OCI-LY7 (cell line): ENCODE results near the gene CHMP1A. TPM values are rescaled to one million over a fixed set of nuclear protein-coding genes. Genes with fewer than 3 reads are reported as not detected.

Source experiments
- BruUV-seq: library from RNA; stranded (reverse); fragments of 400-500 nt; replicated peaks from 2 replicates; lab custom pipeline; 2021; lab: Mats Ljungman, UMichigan
- CTCF ChIA-PET: fragments of 300-600 bp; sonication (Branson Sonifier 250); formaldehyde crosslinking; loops from one replicate; lab custom pipeline; 2022; ENCODE audit warnings: antibody characterized with exemption; ENCODE audit not compliant: unreplicated experiment; lab: Charles Lee
- POLR2A ChIA-PET: fragments of 300-600 bp; sonication (Branson Sonifier 250); formaldehyde crosslinking; loops from one replicate; lab custom pipeline; 2022; ENCODE audit warnings: antibody characterized with exemption; lab: Charles Lee
- DNase-seq: peaks from one replicate; pipeline ENCODE4 v3.0.0-alpha.2; 2015; ENCODE audit warnings: low spot score
- H2AFZ ChIP-seq: fragments of 200-600 bp; sonication (generic), shearing (Covaris generic); 2 replicates; pipeline ENCODE4 v1.6.1; 2014; ENCODE audit warnings: mild to moderate bottlenecking, antibody characterized with exemption, low read length, moderate library complexity
- H3K27ac ChIP-seq: fragments of 200-600 bp; sonication (generic); 2 replicates; pipeline ENCODE4 v1.5.1; 2014; ENCODE audit warnings: mixed run types, low read depth, mild to moderate bottlenecking, moderate library complexity, low read length, inconsistent platforms; ENCODE audit not compliant: poor library complexity, severe bottlenecking
- H3K36me3 ChIP-seq: fragments of 200-600 bp; sonication (generic); 2 replicates; pipeline ENCODE4 v1.6.1; 2014; ENCODE audit warnings: mild to moderate bottlenecking, antibody characterized with exemption, low read length, moderate library complexity, mixed read lengths; ENCODE audit not compliant: insufficient read depth
- H3K4me1 ChIP-seq: fragments of 200-600 bp; sonication (generic); 2 replicates; pipeline ENCODE4 v1.5.1; 2014; ENCODE audit warnings: mild to moderate bottlenecking, low read length; ENCODE audit not compliant: insufficient read depth, poor library complexity, severe bottlenecking
- H3K4me2 ChIP-seq: fragments of 200-600 bp; sonication (generic); 2 replicates; pipeline ENCODE4 v1.6.1; 2014; ENCODE audit warnings: mild to moderate bottlenecking, low read length
- H3K4me3 ChIP-seq: fragments of 200-600 bp; sonication (generic); 2 replicates; pipeline ENCODE4 v1.5.1; 2014; ENCODE audit warnings: mild to moderate bottlenecking, low read depth, low read length; ENCODE audit not compliant: poor library complexity, severe bottlenecking
- H3K79me2 ChIP-seq: fragments of 200-600 bp; sonication (generic); 2 replicates; pipeline ENCODE4 v1.6.1; 2016; ENCODE audit warnings: low read depth, mild to moderate bottlenecking, low read length, moderate library complexity, mixed read lengths; ENCODE audit not compliant: insufficient read depth
- H3K9me2 ChIP-seq: fragments of 200-600 bp; sonication (generic); 2 replicates; pipeline ENCODE4 v1.6.1; 2016; ENCODE audit warnings: mild to moderate bottlenecking, low read length, mixed read lengths; ENCODE audit not compliant: insufficient read depth
- H3K9me3 ChIP-seq: fragments of 200-600 bp; sonication (generic); 2 replicates; pipeline ENCODE4 v1.6.1; 2014; ENCODE audit warnings: mild to moderate bottlenecking, mixed run types, low read length, mixed read lengths
- H4K20me1 ChIP-seq: fragments of 200-600 bp; sonication (generic); 2 replicates; pipeline ENCODE4 v1.6.1; 2014; ENCODE audit warnings: mild to moderate bottlenecking, antibody characterized with exemption, low read length, moderate library complexity, mixed read lengths; ENCODE audit not compliant: insufficient read depth
- EZH2phosphoT487 ChIP-seq: fragments of 200-600 bp; sonication (generic); IDR thresholded peaks from 2 replicates; pipeline ENCODE4 v1.6.1; 2018; ENCODE audit warnings: low read depth, borderline replicate concordance, mild to moderate bottlenecking, mixed run types, antibody characterized with exemption, low read length, moderate library complexity, mixed read lengths
- intact Hi-C: fragments of 100-400 bp; cut with micrococcal nuclease; formaldehyde crosslinking; loops from one replicate; pipeline ENCODE4 v1.10.0; 2022; ENCODE audit not compliant: unreplicated experiment
- total RNA-seq, 2 experiments: library from RNA; depleted of rRNA in 1 of 2; stranded (reverse); fragments of >200 nt in 1 of 2; shearing (Covaris generic) in 1 of 2; gene quantifications; 2 replicates each; pipeline ENCODE4 v1.2.3, GENCODE V29; 2014 to 2022
- TF ChIP-seq, protein P1 (sequence below): fragments of 200-600 bp; sonication (generic); conservative IDR thresholded peaks from 2 replicates; pipeline ENCODE4 v1.5.1; 2014; ENCODE audit warnings: mild to moderate bottlenecking, antibody characterized with exemption, low read length, moderate library complexity, mixed read lengths

CHMP1A gene
- total RNA-seq, 2 experiments from 2014 or later = 53.1 to 76.2 TPM

GRCh38 chr16:89656435-89657121 lies 930 bp downstream of the CHMP1A start:
- H3K9me2 ChIP-seq = no peaks in the 10 kb centered on the region
- H4K20me1 ChIP-seq = no peaks in the 10 kb centered on the region
- TF ChIP-seq, protein P1, sequence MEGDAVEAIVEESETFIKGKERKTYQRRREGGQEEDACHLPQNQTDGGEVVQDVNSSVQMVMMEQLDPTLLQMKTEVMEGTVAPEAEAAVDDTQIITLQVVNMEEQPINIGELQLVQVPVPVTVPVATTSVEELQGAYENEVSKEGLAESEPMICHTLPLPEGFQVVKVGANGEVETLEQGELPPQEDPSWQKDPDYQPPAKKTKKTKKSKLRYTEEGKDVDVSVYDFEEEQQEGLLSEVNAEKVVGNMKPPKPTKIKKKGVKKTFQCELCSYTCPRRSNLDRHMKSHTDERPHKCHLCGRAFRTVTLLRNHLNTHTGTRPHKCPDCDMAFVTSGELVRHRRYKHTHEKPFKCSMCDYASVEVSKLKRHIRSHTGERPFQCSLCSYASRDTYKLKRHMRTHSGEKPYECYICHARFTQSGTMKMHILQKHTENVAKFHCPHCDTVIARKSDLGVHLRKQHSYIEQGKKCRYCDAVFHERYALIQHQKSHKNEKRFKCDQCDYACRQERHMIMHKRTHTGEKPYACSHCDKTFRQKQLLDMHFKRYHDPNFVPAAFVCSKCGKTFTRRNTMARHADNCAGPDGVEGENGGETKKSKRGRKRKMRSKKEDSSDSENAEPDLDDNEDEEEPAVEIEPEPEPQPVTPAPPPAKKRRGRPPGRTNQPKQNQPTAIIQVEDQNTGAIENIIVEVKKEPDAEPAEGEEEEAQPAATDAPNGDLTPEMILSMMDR = no peak
- no peak for TF ChIP-seq EZH2phosphoT487
- H3K4me3 ChIP-seq = peak overlapping the region; percentile 98
- no peaks in the 10 kb centered on the region for H3K9me3 ChIP-seq
- H3K36me3 ChIP-seq = peaks cover 32% of the 10 kb centered on the region
- H3K4me2 ChIP-seq = peak overlapping the region; percentile 97
- intact Hi-C loops = loop anchor here (5.0 kb wide), 2 partner anchors 94 to 1004 kb away; partner anchors contain the start of genes CYBA and RPL13
- H3K4me1 ChIP-seq = peaks cover 13% of the 10 kb centered on the region
- H2AFZ ChIP-seq = no peak overlapping the region
- DNase-seq = no peak
- H3K27ac ChIP-seq = no peak overlapping the region
- BruUV-seq = no TSS peak
- ChIA-PET POLR2A (no interaction called here), CTCF (interaction anchor here (0.6 kb wide), 1 partner anchor 85 kb away, joined by 3 read pairs; no protein-coding TSS in a partner anchor)
- H3K79me2 ChIP-seq = peaks cover 26% of the 10 kb centered on the region

- peaks cover 26% of the 10 kb centered on the region for H3K79me2 ChIP-seq
- no peaks in the 10 kb centered on the region for H3K9me2 ChIP-seq
- no peak for DNase-seq
- H2AFZ ChIP-seq = no peak overlapping the region
- no peaks in the 10 kb centered on the region for H3K9me3 ChIP-seq
- H3K4me3 ChIP-seq = no peak overlapping the region
- POLR2A ChIA-PET = interaction anchor here (1.1 kb wide), 1 partner anchor 14 kb away, joined by 3 read pairs; no protein-coding TSS in a partner anchor
- BruUV-seq = no TSS peak
- H3K4me2 ChIP-seq = no peak overlapping the region
- no peaks in the 10 kb centered on the region for H4K20me1 ChIP-seq
- TF ChIP-seq EZH2phosphoT487 = no peak
- TF ChIP-seq, protein P1 = no peak
- H3K27ac ChIP-seq = no peak overlapping the region
- peaks cover 25% of the 10 kb centered on the region; the same call in 1 of the 2 replicates for H3K36me3 ChIP-seq
- intact Hi-C loops = loop anchor here (5.0 kb wide), 2 partner anchors 93 to 1003 kb away; partner anchors contain the start of genes CYBA and RPL13
- peaks cover 13% of the 10 kb centered on the region for H3K4me1 ChIP-seq
- CTCF ChIA-PET = no interaction called here
Observed at GRCh38 chr16:89655062-89655643, 2.4 kb downstream of the CHMP1A start.
